Gastrocnemius medialis (tissue), 4 donors: ENCODE results near the gene SPPL3. TPM values are rescaled to one million over a fixed set of nuclear protein-coding genes. Genes with fewer than 3 reads are reported as not detected.

ENCODE experiments used
- ATAC-seq, 2 donors: fragments of 150-250 bp; one replicate each; pipeline ENCODE4 v1.9.1; 2016
- DNase-seq, 2 donors: peaks; one replicate each; pipeline ENCODE4 v3.0.0-alpha.2; 2019
- H3K27ac ChIP-seq, 4 donors: fragments of 200-600 bp; sonication (generic); 1 replicate in 1 of 4; 2 replicates in 3 of 4; pipeline ENCODE4 v1.5.1; 2016 to 2018; ENCODE audit warnings: mild to moderate bottlenecking in 2 of 4, moderate library complexity in 1 of 4
- H3K27me3 ChIP-seq, 3 donors: fragments of 200-600 bp; sonication (generic) in 2 of 3; 1 replicate in 1 of 3; 2 replicates in 2 of 3; pipeline versions ENCODE4 v1.5.1 to v1.6.0; 2016 to 2019; ENCODE audit warnings: mild to moderate bottlenecking in 1 of 3, moderate library complexity in 1 of 3
- H3K36me3 ChIP-seq, 2 donors: fragments of 200-600 bp; sonication (generic) in 1 of 2; one replicate each; pipeline ENCODE4 v1.5.1; 2017 to 2018
- H3K4me1 ChIP-seq, 2 donors: fragments of 200-600 bp; sonication (generic) in 1 of 2; one replicate each; pipeline ENCODE4 v1.5.1; 2016 to 2017; ENCODE audit warnings: mild to moderate bottlenecking in 2 of 2
- H3K4me3 ChIP-seq, 4 donors: fragments of 200-600 bp; sonication (generic) in 3 of 4; 1 replicate in 1 of 4; 2 replicates in 3 of 4; pipeline ENCODE4 v1.5.1; 2016 to 2019; ENCODE audit warnings: mild to moderate bottlenecking in 2 of 4
- H3K9me3 ChIP-seq, 3 donors: fragments of 200-600 bp; sonication (generic) in 2 of 3; 1 replicate in 1 of 3; 2 replicates in 2 of 3; pipeline ENCODE4 v1.5.1; 2016 to 2019
- CTCF ChIP-seq, 5 experiments: fragments of 450-650 bp in 3 of 5; fragments of 200-600 bp in 2 of 5; sonication (generic) in 2 of 5; IDR thresholded peaks in 4 of 5; conservative IDR thresholded peaks in 1 of 5; 1 replicate in 4 of 5; 2 replicates in 1 of 5; pipeline ENCODE4 v1.5.1; 2016 to 2019; ENCODE audit warnings: antibody characterized with exemption in 5 of 5, mild to moderate bottlenecking in 3 of 5, moderate library complexity in 3 of 5
- POLR2A ChIP-seq, 2 donors: fragments of 450-650 bp; IDR thresholded peaks; one replicate each; pipeline ENCODE4 v1.6.1; 2017; ENCODE audit warnings: antibody characterized with exemption in 2 of 2, mild to moderate bottlenecking in 2 of 2, moderate library complexity in 2 of 2
- in situ Hi-C, 4 donors: fragments of 200-750 bp; cut with MboI; loops; one replicate each; pipeline versions ENCODE4 v1.15.0 to v1.8.0; 2017; ENCODE audit warnings: low sequenced_read_pairs in 4 of 4
- intact Hi-C: fragments of 100-400 bp; cut with DNase I; formaldehyde crosslinking; loops from one replicate; pipeline ENCODE4 v1.15.1; 2023; ENCODE audit warnings: low total_unique reads
- total RNA-seq, 4 donors: library from RNA; depleted of rRNA; stranded (reverse); fragments of >200 nt; gene quantifications; one replicate each; pipeline versions ENCODE4 v1.1.0 to v1.2.3, GENCODE V29; 2016

Gene SPPL3
- total RNA-seq, 4 donors from 2014 or later = 10.1 to 21.3 (median 10.6) TPM

GRCh38 chr12:120822832-120823503 is 81.2 kb downstream of the SPPL3 start:
- DNase-seq (no peak), ATAC-seq (no peak)
- intact Hi-C loops = no loop called here
- H3K36me3 ChIP-seq = no peaks in the 10 kb centered on the region
- no peaks in the 10 kb centered on the region for H3K27me3 ChIP-seq
- no peak overlapping the region for H3K27ac ChIP-seq
- H3K4me3 ChIP-seq = no peak overlapping the region
- peaks cover 0 to 22% of the 10 kb centered on the region in 2 donors for H3K4me1 ChIP-seq
- in situ Hi-C loops = no loop called here
- H3K9me3 ChIP-seq = no peaks in the 10 kb centered on the region
- TF ChIP-seq CTCF (IDR thresholded peaks at IDR 0.05 in 4 of 5, conservative IDR thresholded peaks at IDR 0.05 in 1 of 5) = no peak
- no peak for TF ChIP-seq POLR2A (IDR thresholded peaks at IDR 0.05)

GRCh38 chr12:120821878-120822277 is 82.3 kb downstream of the SPPL3 start:
- H3K4me1 ChIP-seq = peaks cover 0 to 15% of the 10 kb centered on the region in 2 donors
- in situ Hi-C loops = no loop called here
- no peak overlapping the region for H3K4me3 ChIP-seq
- no peaks in the 10 kb centered on the region for H3K9me3 ChIP-seq
- no peak for DNase-seq
- intact Hi-C loops = no loop called here
- TF ChIP-seq POLR2A (IDR thresholded peaks at IDR 0.05) = no peak
- no peak for TF ChIP-seq CTCF (IDR thresholded peaks at IDR 0.05 in 4 of 5, conservative IDR thresholded peaks at IDR 0.05 in 1 of 5)
- no peak for ATAC-seq
- H3K36me3 ChIP-seq = no peaks in the 10 kb centered on the region
- H3K27ac ChIP-seq = no peak overlapping the region
- no peaks in the 10 kb centered on the region for H3K27me3 ChIP-seq

- TF ChIP-seq POLR2A (IDR thresholded peaks at IDR 0.05) = no peak
- TF ChIP-seq CTCF (IDR thresholded peaks at IDR 0.05 in 4 of 5, conservative IDR thresholded peaks at IDR 0.05 in 1 of 5) = no peak
- H3K36me3 ChIP-seq = no peaks in the 10 kb centered on the region
- intact Hi-C loops (no loop called here), in situ Hi-C loops (no loop called here)
- H3K4me3 ChIP-seq = no peak overlapping the region
- H3K27me3 ChIP-seq = no peaks in the 10 kb centered on the region
- H3K27ac ChIP-seq = no peak overlapping the region
- DNase-seq (no peak), ATAC-seq (no peak)
- H3K4me1 ChIP-seq = peaks cover 0 to 15% of the 10 kb centered on the region in 2 donors
- H3K9me3 ChIP-seq = no peaks in the 10 kb centered on the region
These were observed 83.2 kb downstream of the SPPL3 start for GRCh38 chr12:120820884-120821510.

GRCh38 chr12:120818416-120818815 is 85.7 kb downstream of the SPPL3 start:
- ATAC-seq (no peak), DNase-seq (no peak)
- Histone ChIP-seq H3K27me3 (no peaks in the 10 kb centered on the region), H3K4me3 (no peak overlapping the region), H3K27ac (no peak overlapping the region), H3K4me1 (peaks cover 19 to 28% of the 10 kb centered on the region in 2 donors), H3K36me3 (no peaks in the 10 kb centered on the region), H3K9me3 (no peaks in the 10 kb centered on the region)
- in situ Hi-C loops (no loop called here), intact Hi-C loops (no loop called here)
- TF ChIP-seq POLR2A (IDR thresholded peaks at IDR 0.05) = no peak
- TF ChIP-seq CTCF (IDR thresholded peaks at IDR 0.05 in 4 of 5, conservative IDR thresholded peaks at IDR 0.05 in 1 of 5) = no peak
